GM21515 (cell line): ENCODE measurements around the gene GLS2.
"Not testable (repeated sequence)": the region's sequence is repeated elsewhere in the genome, so short reads cannot be mapped to it uniquely, and the experiment has no call there.

Source experiments
- ATAC-seq: cut with Tn5 transposase; IDR thresholded peaks from one replicate; pipeline ENCODE4 v1.9.1; 2021; ENCODE audit not compliant: unreplicated experiment

The GLS2 gene

GRCh38 chr12:56488041-56488955 is at the start of gene GLS2:
Gene GLS2, minus strand, starts transcription at chr12:56488161. Its CDS starts 43 bp downstream, at chr12:56488118.
- peak; percentile 74 for ATAC-seq

GRCh38 chr12:56537546-56537945 is 49.6 kb upstream of the GLS2 start:
- no peak for ATAC-seq

- no peak for ATAC-seq
These were observed 42.6 kb upstream of the GLS2 start for GRCh38 chr12:56530390-56531055.

GRCh38 chr12:56529656-56530055 is 41.7 kb upstream of the GLS2 start:
- no peak for ATAC-seq

GRCh38 chr12:56528846-56529245 is 40.9 kb upstream of the GLS2 start:
- no peak for ATAC-seq

- no peak for ATAC-seq
These were observed 34.6 kb upstream of the GLS2 start for GRCh38 chr12:56522411-56523193.

- no peak for ATAC-seq
These were observed 33.8 kb upstream of the GLS2 start, which contains the start of gene RBMS2 for GRCh38 chr12:56521590-56522371. Gene RBMS2, plus strand, starts transcription at chr12:56521820. Its CDS starts 204 bp downstream, at chr12:56522024.

GRCh38 chr12:56521209-56521589 is 33.2 kb upstream of the GLS2 start:
- ATAC-seq: no peak

- ATAC-seq: no peak
These were observed 32.5 kb upstream of the GLS2 start for GRCh38 chr12:56520506-56520905.

- no peak for ATAC-seq
These were observed 32.1 kb upstream of the GLS2 start for GRCh38 chr12:56520048-56520447.

GRCh38 chr12:56518570-56518969 is 30.6 kb upstream of the GLS2 start:
- no peak for ATAC-seq

- ATAC-seq: no peak
These were observed 29.9 kb upstream of the GLS2 start for GRCh38 chr12:56517854-56518253.

- ATAC-seq: not testable (repeated sequence)
These were observed 26.0 kb upstream of the GLS2 start for GRCh38 chr12:56514014-56514318.

GRCh38 chr12:56510786-56511185 is 22.8 kb upstream of the GLS2 start:
- no peak for ATAC-seq

GRCh38 chr12:56499879-56500278 is 11.9 kb upstream of the GLS2 start:
- not testable (repeated sequence) for ATAC-seq

GRCh38 chr12:56499452-56499851 is 11.5 kb upstream of the GLS2 start:
- ATAC-seq: not testable (repeated sequence)

- ATAC-seq: not testable (repeated sequence)
These were observed 10.4 kb upstream of the GLS2 start for GRCh38 chr12:56498126-56498902.

GRCh38 chr12:56496704-56497103 is 8.7 kb upstream of the GLS2 start:
- ATAC-seq: not testable (repeated sequence)

- ATAC-seq: not testable (repeated sequence)
These were observed 6.5 kb upstream of the GLS2 start for GRCh38 chr12:56494481-56494880.

- ATAC-seq: not testable (repeated sequence)
These were observed 6.1 kb upstream of the GLS2 start for GRCh38 chr12:56494106-56494415.
